ENCODE data around the gene SPN. TPM values are rescaled to one million over a fixed set of nuclear protein-coding genes. Genes with fewer than 3 reads are reported as not detected.
"Not testable (repeated sequence)": the region's sequence is repeated elsewhere in the genome, so short reads cannot be mapped to it uniquely, and the experiment has no call there.

SPN gene
- total and polyA plus RNA-seq, 5 donors: 1.3 to 3.4 (median 2.6) TPM

- H3K9me3 ChIP-seq (ENCODE audit: control insufficient read depth, low read length): no peaks in the 10 kb centered on the region
- no peak overlapping the region for H3K27ac ChIP-seq (ENCODE audit: low read length)
- H3K4me3 ChIP-seq (ENCODE audit: low read length): no peak overlapping the region
- ATAC-seq (no peak), DNase-seq (no peak)
- 95% methylated on average over 3 of the region's 3 CpGs for WGBS
- intact Hi-C loops (cut with DNase I): loop anchor here in 1 of 4 donors (10.0 kb wide), 1 partner anchor 58 kb away; no protein-coding TSS in a partner anchor
- no peaks in the 10 kb centered on the region for H3K27me3 ChIP-seq (ENCODE audit: control insufficient read depth, insufficient read depth)
- no peaks in the 10 kb centered on the region for H3K4me1 ChIP-seq (ENCODE audit: control insufficient read depth, insufficient read depth, low read length)
These were observed 16.1 kb upstream of the SPN start for GRCh38 chr16:29646947-29647346.

GRCh38 chr16:29649588-29650494 lies 13.2 kb upstream of the SPN start:
- DNase-seq: no peak
- intact Hi-C loops (cut with DNase I): loop anchor here in 1 of 4 donors (10.0 kb wide), 1 partner anchor 55 kb away; no protein-coding TSS in a partner anchor
- Histone ChIP-seq H3K27ac (ENCODE audit: low read length) (no peak overlapping the region), H3K4me1 (ENCODE audit: control insufficient read depth, insufficient read depth, low read length) (no peaks in the 10 kb centered on the region), H3K27me3 (ENCODE audit: control insufficient read depth, insufficient read depth) (no peaks in the 10 kb centered on the region), H3K9me3 (ENCODE audit: control insufficient read depth, low read length) (no peaks in the 10 kb centered on the region), H3K4me3 (ENCODE audit: low read length) (no peak overlapping the region)
- peak in 1 of 2 donors; percentile 13 for ATAC-seq
- WGBS: 71% methylated on average over 9 of the region's 9 CpGs

DNA sequence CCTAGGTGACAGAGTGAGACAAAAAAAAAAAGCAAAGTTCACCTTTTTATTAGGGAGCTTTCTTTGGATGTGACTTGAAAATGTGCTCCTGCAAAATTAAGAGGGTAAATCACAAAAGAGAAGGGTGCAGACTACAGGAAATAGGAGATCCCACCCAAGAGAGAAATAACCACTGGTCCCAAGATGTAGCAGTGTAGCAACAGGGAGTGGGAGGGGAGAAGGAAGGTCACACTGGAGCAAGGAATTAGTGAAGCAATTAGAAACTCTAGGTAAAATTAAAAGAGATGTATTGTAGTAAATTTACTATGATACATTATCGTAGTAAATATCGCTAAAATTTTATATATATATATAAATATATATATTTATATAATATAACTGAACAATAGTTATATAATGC lies 12.3 kb upstream of the SPN start:
- 94% methylated on average over 2 of the region's 2 CpGs for WGBS
- Histone ChIP-seq H3K4me3 (ENCODE audit: low read length) (no peak overlapping the region), H3K27me3 (ENCODE audit: control insufficient read depth, insufficient read depth) (no peaks in the 10 kb centered on the region), H3K27ac (ENCODE audit: low read length) (no peak overlapping the region), H3K4me1 (ENCODE audit: control insufficient read depth, insufficient read depth, low read length) (no peaks in the 10 kb centered on the region), H3K9me3 (ENCODE audit: control insufficient read depth, low read length) (no peaks in the 10 kb centered on the region)
- no peak for DNase-seq
- intact Hi-C loops (cut with DNase I): no loop called here
- ATAC-seq: no peak

- 90% methylated on average over 2 of the region's 2 CpGs for WGBS
- H3K27ac ChIP-seq (ENCODE audit: low read length): no peak overlapping the region
- H3K27me3 ChIP-seq (ENCODE audit: control insufficient read depth, insufficient read depth): no peaks in the 10 kb centered on the region
- H3K4me3 ChIP-seq (ENCODE audit: low read length): no peak overlapping the region
- ATAC-seq (no peak), DNase-seq (no peak)
- H3K4me1 ChIP-seq (ENCODE audit: control insufficient read depth, insufficient read depth, low read length): no peaks in the 10 kb centered on the region
- no peaks in the 10 kb centered on the region for H3K9me3 ChIP-seq (ENCODE audit: control insufficient read depth, low read length)
- intact Hi-C loops (cut with DNase I): no loop called here
These were observed 11.2 kb upstream of the SPN start for GRCh38 chr16:29651774-29652349.

GRCh38 chr16:29653471-29653870 lies 9.6 kb upstream of the SPN start:
- H3K27me3 ChIP-seq (ENCODE audit: control insufficient read depth, insufficient read depth): no peaks in the 10 kb centered on the region
- intact Hi-C loops (cut with DNase I): no loop called here
- H3K4me3 ChIP-seq (ENCODE audit: low read length): no peak overlapping the region
- H3K9me3 ChIP-seq (ENCODE audit: control insufficient read depth, low read length): no peaks in the 10 kb centered on the region
- DNase-seq (peak in 1 of 3 donors; percentile 54), ATAC-seq (no peak)
- 75% methylated on average over 12 of the region's 12 CpGs for WGBS
- no peaks in the 10 kb centered on the region for H3K4me1 ChIP-seq (ENCODE audit: control insufficient read depth, insufficient read depth, low read length)
- H3K27ac ChIP-seq (ENCODE audit: low read length): no peak overlapping the region

- intact Hi-C loops (cut with DNase I): not testable (repeated sequence)
These were observed 9.2 kb upstream of the SPN start for GRCh38 chr16:29653890-29654289.

DNA sequence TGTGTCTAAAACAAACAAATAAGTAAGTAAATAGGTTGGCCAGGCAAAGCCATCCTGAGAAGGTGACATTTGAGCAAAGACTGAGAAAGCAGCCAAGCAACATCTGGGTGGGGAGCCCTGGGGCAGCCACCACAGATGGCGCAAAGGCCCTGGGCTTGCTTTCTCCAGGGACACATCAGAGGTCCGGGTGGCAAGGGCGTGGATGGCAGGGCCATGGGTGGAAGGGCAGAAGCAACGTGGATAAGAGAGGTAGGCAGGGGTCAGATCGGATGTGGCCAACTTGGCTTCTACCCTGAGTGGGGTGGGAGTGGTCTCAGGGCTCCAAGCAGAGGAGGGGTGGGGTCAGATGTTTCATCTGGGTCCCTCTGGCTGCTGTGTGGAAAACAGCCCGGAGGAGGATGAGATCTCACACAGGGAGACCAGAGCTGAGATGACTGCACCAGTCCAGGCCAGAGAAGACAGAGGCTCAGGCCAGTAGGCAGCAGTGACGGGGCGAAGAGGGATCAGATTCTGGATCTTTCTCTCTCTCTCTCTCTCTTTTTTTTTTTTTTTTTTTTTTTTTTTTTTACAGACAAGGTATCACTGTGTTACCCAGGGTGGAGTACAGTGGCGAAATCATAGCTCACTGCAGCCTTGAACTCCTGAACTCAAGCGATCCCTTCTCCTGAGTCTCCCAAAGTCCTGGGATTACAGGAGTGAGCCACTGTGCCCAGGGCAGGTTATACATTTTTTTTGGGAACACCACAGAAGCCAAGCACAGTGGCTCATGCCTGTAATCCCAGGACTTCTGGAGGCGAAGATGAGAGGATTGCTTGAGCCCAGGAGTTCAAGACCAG lies 6.1 kb upstream of the SPN start:
- no peaks in the 10 kb centered on the region for H3K9me3 ChIP-seq (ENCODE audit: control insufficient read depth, low read length)
- WGBS: 66% methylated on average over 11 of the region's 11 CpGs

More at GRCh38 chr16:29653890-29654289, 9.2 kb upstream of the SPN start:
- not testable (repeated sequence) for H3K4me3 ChIP-seq (ENCODE audit: low read length); DNase-seq; H3K9me3 ChIP-seq (ENCODE audit: control insufficient read depth, low read length); H3K4me1 ChIP-seq (ENCODE audit: control insufficient read depth, insufficient read depth, low read length); H3K27me3 ChIP-seq (ENCODE audit: control insufficient read depth, insufficient read depth); H3K27ac ChIP-seq (ENCODE audit: low read length); ATAC-seq
- 91% methylated on average over 7 of the region's 7 CpGs for WGBS

GRCh38 chr16:29658705-29659104 lies 4.3 kb upstream of the SPN start:
- Histone ChIP-seq H3K4me3 (ENCODE audit: low read length) (no peak overlapping the region), H3K27ac (ENCODE audit: low read length) (no peak overlapping the region), H3K9me3 (ENCODE audit: control insufficient read depth, low read length) (no peaks in the 10 kb centered on the region), H3K4me1 (ENCODE audit: control insufficient read depth, insufficient read depth, low read length) (no peaks in the 10 kb centered on the region), H3K27me3 (ENCODE audit: control insufficient read depth, insufficient read depth) (no peaks in the 10 kb centered on the region)
- no peak for ATAC-seq
- intact Hi-C loops (cut with DNase I): no loop called here
- 76% methylated on average over 6 of the region's 6 CpGs for WGBS
- no peak for DNase-seq

More for the DNA sequence above, 6.1 kb upstream of the SPN start:
- no peak for DNase-seq
- Histone ChIP-seq H3K4me1 (ENCODE audit: control insufficient read depth, insufficient read depth, low read length) (no peaks in the 10 kb centered on the region), H3K27me3 (ENCODE audit: control insufficient read depth, insufficient read depth) (no peaks in the 10 kb centered on the region), H3K4me3 (ENCODE audit: low read length) (no peak overlapping the region), H3K27ac (ENCODE audit: low read length) (no peak overlapping the region)
- intact Hi-C loops (cut with DNase I): no loop called here
- ATAC-seq: no peak

GRCh38 chr16:29662000-29662728 lies 883 bp upstream of the SPN start:
- intact Hi-C loops (cut with DNase I): no loop called here
- Histone ChIP-seq H3K27me3 (ENCODE audit: control insufficient read depth, insufficient read depth) (no peaks in the 10 kb centered on the region), H3K4me1 (ENCODE audit: control insufficient read depth, insufficient read depth, low read length) (no peaks in the 10 kb centered on the region), H3K4me3 (ENCODE audit: low read length) (no peak overlapping the region), H3K9me3 (ENCODE audit: control insufficient read depth, low read length) (no peaks in the 10 kb centered on the region), H3K27ac (ENCODE audit: low read length) (no peak overlapping the region)
- WGBS: 82% methylated on average over 17 of the region's 17 CpGs
- ATAC-seq (no peak), DNase-seq (no peak)

DNA sequence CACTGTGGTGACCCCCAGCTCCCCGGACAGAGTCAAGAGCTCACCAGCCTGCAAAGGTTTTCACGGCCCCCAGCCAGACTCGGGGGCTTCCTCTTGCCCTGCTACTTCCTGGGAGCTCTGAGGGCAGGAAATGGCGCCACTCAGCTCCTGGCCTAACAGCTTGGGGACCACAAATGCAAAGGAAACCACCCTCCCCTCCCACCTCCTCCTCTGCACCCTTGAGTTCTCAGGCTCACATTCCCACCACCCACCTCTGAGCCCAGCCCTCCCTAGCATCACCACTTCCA lies 375 bp upstream of the SPN start:
- intact Hi-C loops (cut with DNase I): no loop called here
- H3K4me3 ChIP-seq (ENCODE audit: low read length): no peak overlapping the region
- DNase-seq (peak in 1 of 3 donors; percentile 53), ATAC-seq (no peak)
- no peaks in the 10 kb centered on the region for H3K27me3 ChIP-seq (ENCODE audit: control insufficient read depth, insufficient read depth)
- H3K4me1 ChIP-seq (ENCODE audit: control insufficient read depth, insufficient read depth, low read length): no peaks in the 10 kb centered on the region
- H3K27ac ChIP-seq (ENCODE audit: low read length): no peak overlapping the region
- no peaks in the 10 kb centered on the region for H3K9me3 ChIP-seq (ENCODE audit: control insufficient read depth, low read length)
- 52% methylated on average over 4 of the region's 4 CpGs for WGBS

Data from right cardiac atrium (tissue), 5 donors.